ENCODE data around the gene UVRAG. TPM values are rescaled to one million over a fixed set of nuclear protein-coding genes. Genes with fewer than 3 reads are reported as not detected.

Gene UVRAG
- total and polyA plus RNA-seq, 2 of the 4 experiments (the other 2 are of a cell fraction), result 5.6 to 10.9 TPM

- peaks cover 41% of the 10 kb centered on the region for H3K27me3 ChIP-seq (ENCODE audit: control insufficient read depth, insufficient read depth, low read length)
- no peak overlapping the region for H4K91ac ChIP-seq (ENCODE audit: insufficient read depth, low read depth, low read length)
- no TSS peak for BruUV-seq (replicated peaks)
- H3K9me3 ChIP-seq (ENCODE audit: control insufficient read depth, insufficient read depth, low read length), result no peaks in the 10 kb centered on the region
- ChIA-PET CTCF (interaction anchor here (0.6 kb wide), 1 partner anchor 243 kb away, joined by 3 read pairs; no protein-coding TSS in a partner anchor), POLR2A (ENCODE audit: unreplicated experiment) (no interaction called here)
- DNase-seq (no peak), ATAC-seq (ENCODE audit: low read depth) (no peak)
- H3K27ac ChIP-seq (ENCODE audit: insufficient read depth, low read length), result no peak overlapping the region
- H2BK15ac ChIP-seq (ENCODE audit: low read depth, low read length), result no peak overlapping the region
- no peak overlapping the region for H3K4me2 ChIP-seq (ENCODE audit: low read depth, low read length)
- in situ Hi-C loops (cut with MboI; ENCODE audit: low sequenced_read_pairs) (no loop called here), dilution Hi-C loops (cut with HindIII; ENCODE audit: low sequenced_read_pairs, unreplicated experiment) (no loop called here), intact Hi-C loops (cut with micrococcal nuclease) (no loop called here)
- no peak overlapping the region for H2AFZ ChIP-seq (replicated peaks; ENCODE audit: low read length, poor library complexity)
- no peak for TF ChIP-seq MAZ (IDR thresholded peaks at IDR 0.05; ENCODE audit: borderline replicate concordance, low read depth, low read length)
- no peak for TF ChIP-seq CTCF (conservative IDR thresholded peaks at IDR 0.05; ENCODE audit: low read depth, low read length)
- TF ChIP-seq NFE2L2 (IDR thresholded peaks at IDR 0.05; ENCODE audit: low read depth, low read length), result no peak
- no peak for TF ChIP-seq ELK1 (IDR thresholded peaks at IDR 0.05; ENCODE audit: borderline replicate concordance, low read depth, low read length)
- no peak for TF ChIP-seq POLR2A (IDR thresholded peaks at IDR 0.05; ENCODE audit: low read depth, low read length)
- no peak for TF ChIP-seq CEBPB (IDR thresholded peaks at IDR 0.05; ENCODE audit: low read depth, low read length)
- no peak for TF ChIP-seq CHD1 (IDR thresholded peaks at IDR 0.05; ENCODE audit: low read depth, low read length)
- TF ChIP-seq RCOR1 (IDR thresholded peaks at IDR 0.05; ENCODE audit: insufficient replicate concordance, low read length), result no peak
- no peak for TF ChIP-seq FOS (IDR thresholded peaks at IDR 0.05; ENCODE audit: low read depth, low read length)
- no peak for TF ChIP-seq BHLHE40 (IDR thresholded peaks at IDR 0.05; ENCODE audit: low read depth, low read length)
- TF ChIP-seq SMC3 (IDR thresholded peaks at IDR 0.05; ENCODE audit: low read depth, low read length), result no peak
- TF ChIP-seq MAFK (IDR thresholded peaks at IDR 0.05; ENCODE audit: low read depth, low read length), result no peak
- TF ChIP-seq RAD21 (IDR thresholded peaks at IDR 0.05; ENCODE audit: low read length), result no peak
- no peak for TF ChIP-seq USF2 (IDR thresholded peaks at IDR 0.05; ENCODE audit: low read depth, low read length)
- no peak for TF ChIP-seq RFX5 (IDR thresholded peaks at IDR 0.05; ENCODE audit: low read depth, low read length)
- no peak for TF ChIP-seq MXI1 (IDR thresholded peaks at IDR 0.05; ENCODE audit: borderline replicate concordance, low read depth, low read length)
- H4K5ac ChIP-seq (ENCODE audit: low read depth, low read length), result no peak overlapping the region
- no peak overlapping the region for H2BK20ac ChIP-seq (ENCODE audit: low read depth, low read length)
- no peak overlapping the region for H3K14ac ChIP-seq (replicated peaks; ENCODE audit: low read depth, low read length)
- H3K4me1 ChIP-seq (ENCODE audit: control insufficient read depth, insufficient read depth, low read length), result no peaks in the 10 kb centered on the region
- H3K23ac ChIP-seq (ENCODE audit: low read depth, low read length), result no peak overlapping the region
- H3K4ac ChIP-seq (ENCODE audit: low read depth, low read length), result no peak overlapping the region
- no peaks in the 10 kb centered on the region for H4K20me1 ChIP-seq (ENCODE audit: insufficient read depth, low read length)
- 61% methylated on average over 5 of the region's 8 CpGs; no CpG with 5 or more reads in 1 of the 2 experiments for WGBS, 2 experiments (ENCODE audit: extremely low coverage in 2 of 2, insufficient read length in 1 of 2)
- no peak overlapping the region for H4K8ac ChIP-seq (ENCODE audit: low read depth in 2 of 2, low read length in 2 of 2)
- no peak overlapping the region for H2BK120ac ChIP-seq (ENCODE audit: low read depth, low read length)
- H3K18ac ChIP-seq (ENCODE audit: low read depth, low read length), result no peak overlapping the region
- H3K79me1 ChIP-seq (ENCODE audit: low read depth in 1 of 2, low read length in 2 of 2), result no peaks in the 10 kb centered on the region
- no peak overlapping the region for H2BK5ac ChIP-seq (ENCODE audit: low read depth, low read length, poor library complexity, severe bottlenecking)
- H3K36me3 ChIP-seq (ENCODE audit: control insufficient read depth, insufficient read depth, low read length), result no peaks in the 10 kb centered on the region
- H3K9ac ChIP-seq (ENCODE audit: low read depth, low read length), result no peak overlapping the region
- no peaks in the 10 kb centered on the region for H3K9me1 ChIP-seq (ENCODE audit: insufficient read depth, low read length)
- no peak overlapping the region for H2AK5ac ChIP-seq (ENCODE audit: low read depth, low read length)
- no peak overlapping the region for H2AK9ac ChIP-seq (replicated peaks; ENCODE audit: low read depth, low read length, poor library complexity)
- no peak overlapping the region for H3K4me3 ChIP-seq (ENCODE audit: insufficient read depth, low read depth, low read length)
- H3K56ac ChIP-seq (ENCODE audit: extremely low read depth, insufficient read depth, low read length), result no peak overlapping the region
These were observed 28.8 kb upstream of the UVRAG start for GRCh38 chr11:75786101-75786736.

Data from IMR-90 (cell line).